Endodermal cell (in vitro differentiated cells): ENCODE data around the gene PTPN1. TPM values are rescaled to one million over a fixed set of nuclear protein-coding genes. Genes with fewer than 3 reads are reported as not detected.

Experiments used
- DNase-seq: peaks from one replicate; pipeline ENCODE4 v3.0.0-alpha.2; 2017
- H3K27ac ChIP-seq: 2 replicates; pipeline ENCODE4 v1.5.1; 2013; ENCODE audit warnings: mild to moderate bottlenecking, low read depth, low read length, moderate library complexity
- H3K27me3 ChIP-seq: 2 replicates; pipeline ENCODE4 v1.6.1; 2013; ENCODE audit warnings: mild to moderate bottlenecking, low read length, moderate library complexity; ENCODE audit not compliant: insufficient read depth, control insufficient read depth, poor library complexity, severe bottlenecking
- H3K36me3 ChIP-seq: 2 replicates; pipeline ENCODE4 v1.7.0; 2013; ENCODE audit warnings: mild to moderate bottlenecking, low read length, moderate library complexity; ENCODE audit not compliant: control insufficient read depth, insufficient read depth
- H3K4me1 ChIP-seq: one replicate; pipeline ENCODE4 v1.7.0; 2013; ENCODE audit warnings: low read length; ENCODE audit not compliant: control insufficient read depth, insufficient read depth
- H3K4me3 ChIP-seq: 2 replicates; pipeline ENCODE4 v1.5.1; 2013; ENCODE audit warnings: mild to moderate bottlenecking, low read length, moderate library complexity
- H3K9ac ChIP-seq: 2 replicates; pipeline ENCODE4 v1.6.1; 2013; ENCODE audit warnings: mild to moderate bottlenecking, low read length, moderate library complexity; ENCODE audit not compliant: poor library complexity, severe bottlenecking; ENCODE audit errors: extremely low read depth
- H3K9me3 ChIP-seq: 2 replicates; pipeline ENCODE4 v1.6.1; 2013; ENCODE audit warnings: mild to moderate bottlenecking, low read length, moderate library complexity; ENCODE audit not compliant: control insufficient read depth
- H3K27ac Mint-ChIP-seq: 2 replicates; pipeline ENCODE4 v1.8.0; 2020; ENCODE audit warnings: mixed read lengths
- H3K27me3 Mint-ChIP-seq: 2 replicates; pipeline ENCODE4 v1.8.0; 2021; ENCODE audit warnings: mild to moderate bottlenecking, mixed read lengths; ENCODE audit not compliant: insufficient read depth
- H3K36me3 Mint-ChIP-seq: 2 replicates; pipeline ENCODE4 v1.8.0; 2020; ENCODE audit warnings: low read depth, mixed read lengths
- H3K4me1 Mint-ChIP-seq: 2 replicates; pipeline ENCODE4 v1.8.0; 2020; ENCODE audit warnings: mixed read lengths
- H3K4me3 Mint-ChIP-seq: 2 replicates; pipeline ENCODE4 v1.8.0; 2020; ENCODE audit warnings: mild to moderate bottlenecking, moderate library complexity, mixed read lengths
- H3K9me3 Mint-ChIP-seq: 2 replicates; pipeline ENCODE4 v1.8.0; 2020; ENCODE audit warnings: mild to moderate bottlenecking, mixed read lengths
- WGBS, 2 experiments: methylation state at CpG; one replicate each; pipeline versions ENCODE4 v1.1.5 to v1.1.7; 2013; ENCODE audit warnings: missing lambda C conversion rate in 2 of 2, mixed read lengths in 1 of 2; ENCODE audit not compliant: insufficient coverage in 1 of 2, insufficient read length in 1 of 2; 5-methylcytosine and 5-hydroxymethylcytosine counted together
- total RNA-seq, 2 donors: library from RNA; stranded (reverse); fragmentation: NEBNext Ultra II Directional in 1 of 2; extraction: Animal tissue kit (Norgen Biotek cat#: 25700) in 1 of 2; gene quantifications; 2 replicates in 1 of 2; 3 replicates in 1 of 2; pipeline ENCODE4 v1.2.1, GENCODE V29; 2021
- TF ChIP-seq, protein P1 (sequence below): fragments of 200-600 bp; sonication (generic); conservative IDR thresholded peaks from 2 replicates; pipeline ENCODE4 v1.5.0; 2021; ENCODE audit warnings: antibody characterized with exemption, mild to moderate bottlenecking

The PTPN1 gene
- total RNA-seq, 2 donors from 2014 or later: 25.4 to 28.7 TPM

DNA sequence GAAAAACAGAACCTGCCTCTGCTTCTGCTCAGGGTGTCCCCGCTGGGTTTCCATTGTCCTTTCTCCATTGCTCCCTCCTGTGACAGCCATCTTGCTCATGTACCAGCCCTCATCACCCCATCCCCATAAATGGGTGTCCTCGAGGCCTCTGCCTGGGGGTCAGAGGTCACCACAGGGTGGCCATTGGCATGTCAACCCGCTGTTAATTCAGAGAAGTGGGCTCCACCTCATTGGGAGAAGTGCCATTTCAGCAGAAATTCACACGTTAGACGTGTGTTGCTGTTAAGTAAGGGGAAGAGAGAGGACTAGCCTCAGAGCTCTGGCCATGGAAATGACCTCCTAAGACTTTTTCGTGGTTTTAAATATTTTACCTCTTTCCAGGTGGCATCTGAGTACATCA is 71.9 kb downstream of the PTPN1 start:
- Mint-ChIP-seq H3K4me3 (no peak overlapping the region), H3K27me3 (no peaks in the 10 kb centered on the region), H3K36me3 (peaks cover 62% of the 10 kb centered on the region), H3K4me1 (no peaks in the 10 kb centered on the region), H3K9me3 (no peaks in the 10 kb centered on the region), H3K27ac (no peak overlapping the region)
- TF ChIP-seq, protein P1, sequence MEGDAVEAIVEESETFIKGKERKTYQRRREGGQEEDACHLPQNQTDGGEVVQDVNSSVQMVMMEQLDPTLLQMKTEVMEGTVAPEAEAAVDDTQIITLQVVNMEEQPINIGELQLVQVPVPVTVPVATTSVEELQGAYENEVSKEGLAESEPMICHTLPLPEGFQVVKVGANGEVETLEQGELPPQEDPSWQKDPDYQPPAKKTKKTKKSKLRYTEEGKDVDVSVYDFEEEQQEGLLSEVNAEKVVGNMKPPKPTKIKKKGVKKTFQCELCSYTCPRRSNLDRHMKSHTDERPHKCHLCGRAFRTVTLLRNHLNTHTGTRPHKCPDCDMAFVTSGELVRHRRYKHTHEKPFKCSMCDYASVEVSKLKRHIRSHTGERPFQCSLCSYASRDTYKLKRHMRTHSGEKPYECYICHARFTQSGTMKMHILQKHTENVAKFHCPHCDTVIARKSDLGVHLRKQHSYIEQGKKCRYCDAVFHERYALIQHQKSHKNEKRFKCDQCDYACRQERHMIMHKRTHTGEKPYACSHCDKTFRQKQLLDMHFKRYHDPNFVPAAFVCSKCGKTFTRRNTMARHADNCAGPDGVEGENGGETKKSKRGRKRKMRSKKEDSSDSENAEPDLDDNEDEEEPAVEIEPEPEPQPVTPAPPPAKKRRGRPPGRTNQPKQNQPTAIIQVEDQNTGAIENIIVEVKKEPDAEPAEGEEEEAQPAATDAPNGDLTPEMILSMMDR: no peak
- WGBS, 2 experiments: 88 to 92% methylated on average over 4 to 6 of the region's 6 CpGs
- Histone ChIP-seq H3K36me3 (peaks cover 75% of the 10 kb centered on the region), H3K9me3 (no peaks in the 10 kb centered on the region), H3K27ac (no peak overlapping the region), H3K27me3 (no peaks in the 10 kb centered on the region), H3K4me3 (no peak overlapping the region), H3K9ac (no peak overlapping the region), H3K4me1 (no peaks in the 10 kb centered on the region)
- no peak for DNase-seq

GRCh38 chr20:50582591-50583234 is 72.5 kb downstream of the PTPN1 start:
- Histone ChIP-seq H3K36me3 (peaks cover 69% of the 10 kb centered on the region), H3K4me3 (no peak overlapping the region), H3K9me3 (no peaks in the 10 kb centered on the region), H3K9ac (no peak overlapping the region), H3K27me3 (no peaks in the 10 kb centered on the region), H3K27ac (no peak overlapping the region), H3K4me1 (no peaks in the 10 kb centered on the region)
- TF ChIP-seq, protein P1: no peak
- no peaks in the 10 kb centered on the region for H3K27me3 Mint-ChIP-seq
- no peak overlapping the region for H3K4me3 Mint-ChIP-seq
- WGBS, 2 experiments: 88 to 94% methylated on average over 8 to 26 of the region's 26 CpGs
- H3K27ac Mint-ChIP-seq: no peak overlapping the region
- H3K36me3 Mint-ChIP-seq: peaks cover 60% of the 10 kb centered on the region
- no peaks in the 10 kb centered on the region for H3K4me1 Mint-ChIP-seq
- no peaks in the 10 kb centered on the region for H3K9me3 Mint-ChIP-seq
- DNase-seq: no peak

DNA sequence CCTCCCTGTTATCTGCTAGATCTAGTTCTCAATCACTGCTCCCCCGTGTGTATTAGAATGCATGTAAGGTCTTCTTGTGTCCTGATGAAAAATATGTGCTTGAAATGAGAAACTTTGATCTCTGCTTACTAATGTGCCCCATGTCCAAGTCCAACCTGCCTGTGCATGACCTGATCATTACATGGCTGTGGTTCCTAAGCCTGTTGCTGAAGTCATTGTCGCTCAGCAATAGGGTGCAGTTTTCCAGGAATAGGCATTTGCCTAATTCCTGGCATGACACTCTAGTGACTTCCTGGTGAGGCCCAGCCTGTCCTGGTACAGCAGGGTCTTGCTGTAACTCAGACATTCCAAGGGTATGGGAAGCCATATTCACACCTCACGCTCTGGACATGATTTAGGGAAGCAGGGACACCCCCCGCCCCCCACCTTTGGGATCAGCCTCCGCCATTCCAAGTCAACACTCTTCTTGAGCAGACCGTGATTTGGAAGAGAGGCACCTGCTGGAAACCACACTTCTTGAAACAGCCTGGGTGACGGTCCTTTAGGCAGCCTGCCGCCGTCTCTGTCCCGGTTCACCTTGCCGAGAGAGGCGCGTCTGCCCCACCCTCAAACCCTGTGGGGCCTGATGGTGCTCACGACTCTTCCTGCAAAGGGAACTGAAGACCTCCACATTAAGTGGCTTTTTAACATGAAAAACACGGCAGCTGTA is 73.4 kb downstream of the PTPN1 start:
- Histone ChIP-seq H3K27ac (no peak overlapping the region), H3K27me3 (no peaks in the 10 kb centered on the region), H3K36me3 (peaks cover 64% of the 10 kb centered on the region), H3K9me3 (no peaks in the 10 kb centered on the region), H3K4me3 (no peak overlapping the region), H3K9ac (no peak overlapping the region), H3K4me1 (no peaks in the 10 kb centered on the region)
- H3K27me3 Mint-ChIP-seq: no peaks in the 10 kb centered on the region
- H3K9me3 Mint-ChIP-seq: no peaks in the 10 kb centered on the region
- peaks cover 58% of the 10 kb centered on the region for H3K36me3 Mint-ChIP-seq
- 89 to 92% methylated on average over 13 to 15 of the region's 15 CpGs for WGBS, 2 experiments
- no peak for DNase-seq
- TF ChIP-seq, protein P1: no peak
- H3K4me1 Mint-ChIP-seq: no peaks in the 10 kb centered on the region
- H3K4me3 Mint-ChIP-seq: no peak overlapping the region
- no peak overlapping the region for H3K27ac Mint-ChIP-seq
